GM18909 (cell line): ENCODE data around the gene RANBP3L.
"Not testable (repeated sequence)": the region's sequence is repeated elsewhere in the genome, so short reads cannot be mapped to it uniquely, and the experiment has no call there.

Experiments used
- ATAC-seq: cut with Tn5 transposase; IDR thresholded peaks from one replicate; pipeline ENCODE4 v1.9.1; 2021; ENCODE audit warnings: mild to moderate bottlenecking; ENCODE audit not compliant: unreplicated experiment, poor library complexity

The RANBP3L gene, protein sequence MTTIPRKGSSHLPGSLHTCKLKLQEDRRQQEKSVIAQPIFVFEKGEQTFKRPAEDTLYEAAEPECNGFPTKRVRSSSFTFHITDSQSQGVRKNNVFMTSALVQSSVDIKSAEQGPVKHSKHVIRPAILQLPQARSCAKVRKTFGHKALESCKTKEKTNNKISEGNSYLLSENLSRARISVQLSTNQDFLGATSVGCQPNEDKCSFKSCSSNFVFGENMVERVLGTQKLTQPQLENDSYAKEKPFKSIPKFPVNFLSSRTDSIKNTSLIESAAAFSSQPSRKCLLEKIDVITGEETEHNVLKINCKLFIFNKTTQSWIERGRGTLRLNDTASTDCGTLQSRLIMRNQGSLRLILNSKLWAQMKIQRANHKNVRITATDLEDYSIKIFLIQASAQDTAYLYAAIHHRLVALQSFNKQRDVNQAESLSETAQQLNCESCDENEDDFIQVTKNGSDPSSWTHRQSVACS

DNA sequence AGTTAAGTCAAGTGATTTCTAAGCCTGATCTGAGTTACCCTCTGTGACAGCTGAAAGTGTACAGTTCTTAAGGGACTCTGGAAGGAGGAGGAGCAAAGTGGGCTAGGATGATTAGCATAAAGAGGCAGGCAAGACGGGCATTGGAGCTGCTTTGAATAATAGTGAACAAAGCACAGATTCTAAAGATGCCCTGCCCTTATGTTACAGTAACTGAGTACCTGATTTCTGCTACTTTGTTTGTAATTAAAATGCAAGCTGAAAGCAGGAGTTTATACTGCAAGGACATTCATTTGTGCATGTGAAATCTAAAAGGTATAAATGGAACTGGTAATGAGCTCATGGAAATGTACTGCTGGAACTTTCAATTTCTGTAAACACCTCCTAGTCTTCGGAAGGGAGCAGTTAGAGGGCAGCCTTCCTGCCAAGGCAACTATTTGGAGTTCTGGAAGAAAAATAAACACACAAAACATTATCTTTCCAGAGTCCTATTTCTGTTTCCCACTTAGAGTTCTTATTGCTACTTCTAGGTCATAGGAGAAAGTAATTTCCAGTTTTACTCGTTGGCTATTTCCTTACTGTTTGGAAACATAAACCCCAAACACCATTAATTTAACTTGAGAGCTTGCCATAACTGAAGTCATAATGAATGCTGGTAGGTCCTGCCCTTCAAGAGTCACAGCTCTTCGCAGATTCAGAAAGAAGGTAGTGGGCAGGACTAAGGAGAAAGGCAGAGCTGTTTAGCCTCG, at the start of gene RANBP3L:
RANBP3L (minus strand) TSS at position 45 of the 746 bp plus-strand sequence. CDS start 486 bp downstream, outside the sequence.
- ATAC-seq, result no peak

GRCh38 chr5:36346896-36347690, 45.4 kb upstream of the RANBP3L start:
- ATAC-seq, result no peak

DNA sequence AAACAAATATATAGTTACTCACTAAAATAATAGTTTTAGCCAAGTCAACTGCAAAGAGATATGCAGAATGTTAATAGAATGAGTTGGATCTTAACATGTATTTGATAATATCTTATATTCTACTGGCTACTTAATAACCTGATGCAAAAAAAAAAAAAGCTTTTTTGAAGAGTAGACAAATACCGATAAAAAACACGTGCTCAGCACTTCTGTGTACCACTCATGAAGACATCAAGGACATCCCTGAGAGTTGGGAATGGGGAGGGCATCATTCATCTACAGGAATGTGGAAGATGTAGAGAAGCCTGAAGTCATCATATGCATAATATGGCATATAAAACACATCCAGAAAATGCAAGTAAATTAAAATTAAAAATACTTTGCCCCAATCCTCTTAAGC, 43.2 kb upstream of the RANBP3L start:
- no peak for ATAC-seq

DNA sequence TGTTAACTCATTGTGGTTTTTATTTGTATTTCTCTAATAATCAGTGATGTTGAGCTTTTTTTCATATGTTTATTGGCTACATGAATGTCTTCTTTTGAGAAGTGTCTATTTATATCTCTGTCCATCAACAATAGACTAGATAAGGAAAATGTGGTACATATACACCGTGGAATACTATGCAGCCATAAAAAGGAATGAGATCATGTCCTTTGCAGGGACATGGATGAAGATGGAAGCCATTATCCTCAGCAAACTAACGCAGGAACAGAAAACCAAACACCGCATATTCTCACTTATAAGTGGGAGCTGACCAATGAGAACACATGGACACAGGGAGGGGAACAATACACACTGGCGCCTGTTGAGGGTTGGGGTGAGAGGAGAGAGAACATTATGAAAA, 40.0 kb upstream of the RANBP3L start:
- not testable (repeated sequence) for ATAC-seq

- no peak for ATAC-seq
Observed at GRCh38 chr5:36337597-36337996, 35.9 kb upstream of the RANBP3L start.

DNA sequence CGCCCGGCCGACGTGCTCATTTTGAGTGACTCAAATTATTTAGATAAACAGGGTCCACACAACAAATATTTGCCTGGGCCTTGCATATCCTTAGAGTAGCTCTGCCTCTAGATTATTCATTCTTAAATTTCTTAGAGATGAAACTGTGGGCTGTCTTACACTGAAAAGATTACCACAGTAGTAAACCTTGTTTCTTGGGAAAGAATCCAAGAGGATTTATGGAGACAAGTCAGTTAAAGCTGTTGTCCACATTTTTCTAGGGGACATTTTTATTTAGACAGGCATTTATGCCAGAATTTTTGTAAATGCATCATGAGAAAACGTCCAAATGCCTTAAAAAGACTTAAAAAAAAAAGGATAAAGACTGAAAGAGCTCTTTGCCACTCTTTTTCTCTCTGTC, 32.6 kb upstream of the RANBP3L start:
- ATAC-seq, result no peak

DNA sequence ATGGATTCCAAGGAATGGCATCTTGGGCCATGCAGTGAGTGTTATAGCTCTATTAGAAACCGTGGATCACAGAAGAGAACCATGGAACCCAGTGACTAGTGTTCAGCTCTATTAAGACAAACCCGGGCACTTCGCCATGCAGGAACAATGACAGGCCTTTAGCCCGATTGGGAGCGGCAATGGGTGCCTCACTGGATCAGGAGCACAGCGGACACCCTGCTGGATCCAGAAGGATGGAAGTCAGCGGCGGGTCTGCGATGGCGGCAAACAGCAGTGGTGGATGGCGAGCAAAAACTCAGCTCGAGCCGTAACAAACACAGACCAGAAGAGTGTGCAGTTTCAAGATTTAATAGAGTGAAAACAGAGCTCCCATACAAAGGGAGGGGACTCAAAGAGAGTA, 31.0 kb upstream of the RANBP3L start:
- not testable (repeated sequence) for ATAC-seq

DNA sequence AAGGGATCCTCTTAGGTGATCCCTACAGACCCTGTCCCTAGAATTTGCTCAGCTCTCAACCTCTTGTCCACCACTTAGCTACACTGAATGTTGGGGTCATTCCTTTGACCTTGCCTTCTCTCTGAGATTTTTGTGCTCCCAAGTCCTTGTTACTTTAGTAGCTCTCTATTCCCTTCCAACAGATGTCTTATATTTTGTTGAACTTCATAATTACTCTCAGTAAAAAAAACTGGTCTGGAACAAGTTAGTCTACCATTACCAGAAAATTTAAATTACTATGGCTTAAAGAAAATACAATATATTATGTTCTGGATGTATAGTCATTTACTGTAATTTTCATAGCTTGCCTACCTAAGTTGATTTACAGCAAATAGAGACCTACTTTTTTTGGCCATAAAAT, 23.5 kb upstream of the RANBP3L start:
- ATAC-seq, result no peak

DNA sequence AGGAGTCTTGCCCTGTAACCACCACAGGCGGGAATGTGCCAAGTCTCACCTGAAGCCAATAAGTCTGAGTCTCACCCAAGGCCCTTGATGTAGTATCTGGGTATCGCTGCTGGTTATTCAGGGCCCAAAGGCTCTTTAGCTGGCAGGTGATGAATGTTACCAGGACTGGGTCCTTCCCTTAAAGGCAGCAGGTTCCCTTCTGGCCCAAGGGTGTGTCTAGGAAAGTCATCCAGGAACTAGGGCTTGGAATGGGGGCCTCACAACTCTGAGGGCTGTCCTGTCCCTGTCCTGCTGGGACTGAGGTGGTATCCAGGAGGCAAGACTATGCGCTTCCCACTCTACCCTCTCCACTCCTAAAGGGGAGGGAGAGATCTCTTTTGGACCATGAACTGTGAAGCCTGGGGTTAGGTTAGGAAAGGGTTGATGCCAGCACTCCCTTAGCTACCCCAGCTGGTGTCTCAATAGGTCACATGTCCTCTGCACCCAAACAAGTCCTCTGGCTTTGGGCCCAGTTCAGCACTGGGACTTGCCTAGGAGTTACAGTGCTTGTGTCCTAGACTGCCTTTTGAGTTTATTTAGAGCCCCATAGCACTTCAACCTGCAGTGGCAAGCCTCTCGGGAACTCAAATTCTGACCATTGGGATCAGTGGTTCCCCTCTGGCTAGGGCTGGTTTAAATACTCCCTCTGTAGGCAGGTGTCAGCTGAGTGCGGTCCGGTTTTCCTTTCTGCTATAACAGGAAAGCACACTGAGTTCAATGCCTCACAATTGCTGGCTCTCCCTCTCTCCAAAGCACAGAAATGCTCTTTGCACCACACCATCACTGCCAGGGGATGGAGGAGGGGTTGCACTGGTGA, 22.5 kb upstream of the RANBP3L start:
- ATAC-seq, result no peak

- no peak for ATAC-seq
Observed at GRCh38 chr5:36312953-36313672, 11.4 kb upstream of the RANBP3L start.

- no peak for ATAC-seq
Observed at GRCh38 chr5:36311956-36312355, 10.3 kb upstream of the RANBP3L start.

DNA sequence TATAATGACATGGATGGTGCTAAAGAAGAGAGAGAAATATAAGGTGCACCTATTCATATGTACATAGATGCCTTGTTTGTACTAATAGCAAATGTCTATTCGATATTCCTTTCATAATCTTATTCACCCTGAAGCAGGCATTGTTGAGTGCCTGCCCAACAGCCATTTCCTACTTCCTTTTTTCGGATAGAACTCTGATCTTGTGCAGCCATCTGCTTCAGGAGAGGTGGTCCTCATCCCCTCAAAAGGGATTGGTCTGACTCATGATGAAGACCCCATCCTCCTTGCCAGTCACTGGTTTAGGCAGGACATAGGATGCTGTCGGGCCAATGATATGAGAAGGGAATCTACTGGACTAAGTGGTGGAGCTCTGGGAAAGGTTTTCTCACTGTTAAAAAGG, 8.4 kb upstream of the RANBP3L start:
- no peak for ATAC-seq

DNA sequence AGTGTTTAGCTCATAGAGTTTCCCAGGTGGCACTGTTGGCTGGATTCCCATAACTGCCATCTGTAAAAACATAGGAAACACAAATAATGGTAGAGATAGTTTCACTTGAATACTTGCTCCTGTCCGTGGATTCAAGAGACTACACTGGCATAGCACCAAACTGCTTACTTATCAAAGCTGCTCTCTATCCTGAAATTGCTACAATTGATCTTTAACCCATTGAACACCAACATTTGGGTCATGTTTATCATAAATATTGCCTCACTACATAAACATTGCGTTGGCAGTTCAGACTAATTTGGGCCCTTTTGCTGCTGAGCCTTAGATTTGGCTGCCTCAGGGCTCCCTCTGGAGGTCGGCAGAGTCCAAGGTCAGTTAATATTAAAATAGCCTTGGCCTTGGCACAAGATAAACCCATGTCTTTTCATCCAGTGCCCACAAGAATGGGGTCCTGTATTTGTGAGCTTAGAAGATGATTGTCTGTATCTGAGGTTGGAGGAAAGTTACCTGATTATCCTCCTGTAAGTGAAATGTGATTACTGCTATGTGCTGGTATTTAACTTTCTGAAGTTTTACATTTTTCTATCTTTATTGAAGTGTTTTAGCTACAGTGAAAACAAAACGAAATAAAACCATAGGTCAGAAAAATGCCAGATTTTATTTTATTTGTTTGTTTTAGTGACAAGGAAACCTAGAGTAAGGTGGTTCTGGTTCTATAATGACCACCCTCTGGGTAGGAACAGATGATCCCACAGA, 4.0 kb upstream of the RANBP3L start:
- ATAC-seq, result peak; percentile 65

DNA sequence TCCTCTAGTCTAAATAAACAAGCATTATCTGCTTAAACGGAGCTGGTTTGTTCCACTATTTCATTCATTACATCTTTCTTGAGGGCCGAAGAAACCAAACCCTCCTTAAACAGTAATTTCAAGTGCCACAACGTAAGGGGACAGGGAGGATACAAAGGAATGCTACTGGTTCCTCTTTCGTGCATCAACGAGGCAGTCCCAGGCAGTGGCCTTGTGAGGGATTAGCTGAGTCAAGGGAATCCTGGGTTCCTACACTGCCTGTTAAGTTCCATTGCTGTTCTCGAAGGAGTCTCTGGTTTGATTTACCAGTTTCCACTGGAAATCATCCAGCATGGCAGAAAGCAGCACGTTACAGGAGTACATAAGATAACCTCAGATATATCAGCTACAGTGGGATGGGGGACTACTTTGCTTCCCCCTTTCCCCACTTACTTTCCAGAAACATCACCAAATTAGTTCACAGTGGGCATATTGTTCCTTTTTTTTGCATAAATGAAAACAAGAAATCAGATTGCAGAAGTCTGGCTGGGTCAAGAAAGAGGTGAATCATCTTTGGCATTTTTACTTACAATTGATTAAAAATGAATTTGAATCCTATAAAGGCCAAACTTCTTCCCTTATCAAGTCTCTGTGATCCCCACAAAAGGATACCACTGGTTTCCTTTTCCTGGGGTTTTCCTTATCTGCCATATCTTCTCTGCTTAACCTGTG, 2.5 kb upstream of the RANBP3L start:
- ATAC-seq, result no peak

GRCh38 chr5:36300927-36301540, 668 bp downstream of the RANBP3L start:
- no peak for ATAC-seq

- no peak for ATAC-seq
Observed at GRCh38 chr5:36300191-36300926, 1.3 kb downstream of the RANBP3L start.

DNA sequence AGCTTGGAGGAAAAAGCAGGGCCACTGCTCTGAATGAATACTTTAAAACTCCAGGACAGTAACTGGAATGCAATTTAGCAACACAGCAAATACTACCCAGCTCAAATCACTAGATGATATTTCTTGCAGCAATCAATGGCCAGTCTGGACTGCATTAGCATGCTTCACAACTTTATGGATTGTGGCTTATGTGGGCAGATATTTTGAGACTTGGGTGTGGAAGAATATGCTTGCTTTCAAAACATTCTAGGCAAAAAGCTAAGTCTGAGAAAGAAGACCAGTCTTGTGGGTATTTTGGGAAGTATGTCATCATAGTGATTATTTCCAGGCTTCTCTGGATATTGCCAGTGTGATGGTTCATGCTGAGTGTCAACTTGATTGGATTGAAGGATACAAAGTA, 3.1 kb downstream of the RANBP3L start:
- no peak for ATAC-seq
